NCI-H460 (cell line): ENCODE results near the gene PLOD1. TPM values are rescaled to one million over a fixed set of nuclear protein-coding genes. Genes with fewer than 3 reads are reported as not detected.
"Not testable (repeated sequence)": the region's sequence is repeated elsewhere in the genome, so short reads cannot be mapped to it uniquely, and the experiment has no call there.

ENCODE experiments used
- DNase-seq: peaks from one replicate; pipeline ENCODE4 v3.0.0-alpha.2; 2016; ENCODE audit warnings: low read depth; ENCODE audit errors: extremely low read depth
- total RNA-seq: library from RNA; depleted of rRNA; stranded (reverse); fragments of >200 nt; shearing (Covaris generic); gene quantifications from 2 replicates; pipeline ENCODE4 v1.2.3, GENCODE V29; 2014

Gene PLOD1
- total RNA-seq, 1 experiment from 2014 or later, result 69.1 TPM

DNA sequence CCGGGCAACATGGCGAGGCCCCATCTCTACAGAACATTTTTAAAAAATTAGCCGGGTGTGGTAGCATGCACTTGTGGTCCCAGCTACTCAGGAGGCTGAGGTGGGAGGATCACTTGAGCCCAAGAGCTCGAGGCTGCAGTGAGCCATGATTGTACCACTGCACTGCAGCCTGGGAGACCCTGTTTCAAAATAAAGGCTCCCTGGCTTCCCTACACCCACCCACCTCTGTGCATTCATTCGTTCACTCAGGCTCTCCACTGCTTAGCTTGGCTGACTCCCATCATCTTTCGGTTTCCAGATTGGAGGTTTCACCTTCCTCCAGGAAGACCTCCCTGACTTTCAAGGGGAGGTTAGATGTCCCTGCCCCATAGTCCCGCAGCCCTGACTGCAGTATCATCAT is 22.5 kb upstream of the PLOD1 start:
- DNase-seq, result no peak

- not testable (repeated sequence) for DNase-seq
Observed at GRCh38 chr1:11912482-11913216, 21.9 kb upstream of the PLOD1 start.

DNA sequence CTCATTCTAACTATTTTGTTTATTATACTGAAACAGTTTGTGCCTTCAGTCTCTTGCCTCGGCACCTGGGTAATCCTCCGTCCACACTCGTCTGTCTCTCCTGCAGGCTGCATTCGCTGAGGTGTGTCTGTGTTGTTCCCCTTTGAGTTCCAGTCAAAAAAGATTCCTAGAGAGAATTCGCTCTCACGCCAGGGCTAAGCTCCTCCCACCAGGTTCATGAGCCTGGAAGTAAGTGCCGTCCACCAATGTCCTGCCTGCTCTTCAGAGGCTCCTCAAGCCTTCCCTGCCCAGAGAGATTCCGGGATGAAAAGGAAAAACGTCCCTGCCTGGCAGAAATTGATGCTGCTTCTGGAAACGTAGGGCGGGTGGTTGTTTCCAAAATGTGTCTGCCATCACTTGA is 21.2 kb upstream of the PLOD1 start:
- DNase-seq, result no peak

- no peak for DNase-seq
Observed at GRCh38 chr1:11914024-11914423, 20.5 kb upstream of the PLOD1 start.

DNA sequence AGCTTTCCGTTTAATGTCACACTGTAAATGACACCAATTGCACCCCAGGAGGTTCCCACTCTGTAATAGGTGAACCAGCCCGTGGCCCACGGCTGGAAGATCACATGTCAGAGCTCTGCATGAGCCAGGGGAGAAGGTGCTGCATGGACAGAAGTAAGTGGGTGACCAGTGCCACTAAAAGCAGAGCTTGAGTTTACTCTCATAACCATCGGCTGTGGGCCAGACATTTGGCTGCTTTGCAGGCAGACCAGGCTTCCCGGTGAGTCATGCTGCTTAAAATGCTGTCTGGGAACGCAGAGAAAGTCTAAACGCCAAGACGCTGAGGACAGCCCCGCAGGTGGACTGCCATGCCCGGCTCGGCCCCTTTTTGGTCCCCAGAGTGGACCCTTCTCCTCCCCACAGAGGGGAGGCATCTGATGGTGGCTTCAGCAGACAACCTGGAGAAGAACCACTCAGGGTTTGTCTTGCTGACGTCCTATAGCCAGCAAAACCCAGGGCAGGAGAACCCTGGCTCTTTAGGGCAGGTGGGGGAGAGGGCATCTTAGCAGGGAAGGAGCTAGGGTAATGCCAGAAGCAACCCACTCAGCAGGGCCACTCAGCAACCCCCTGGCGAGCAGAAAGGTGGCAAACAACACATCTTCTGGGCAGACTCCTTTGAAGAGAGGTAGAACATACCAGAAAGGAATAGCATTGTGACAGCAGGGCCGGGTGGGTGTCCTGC is 15.6 kb upstream of the PLOD1 start:
- DNase-seq, result no peak

DNA sequence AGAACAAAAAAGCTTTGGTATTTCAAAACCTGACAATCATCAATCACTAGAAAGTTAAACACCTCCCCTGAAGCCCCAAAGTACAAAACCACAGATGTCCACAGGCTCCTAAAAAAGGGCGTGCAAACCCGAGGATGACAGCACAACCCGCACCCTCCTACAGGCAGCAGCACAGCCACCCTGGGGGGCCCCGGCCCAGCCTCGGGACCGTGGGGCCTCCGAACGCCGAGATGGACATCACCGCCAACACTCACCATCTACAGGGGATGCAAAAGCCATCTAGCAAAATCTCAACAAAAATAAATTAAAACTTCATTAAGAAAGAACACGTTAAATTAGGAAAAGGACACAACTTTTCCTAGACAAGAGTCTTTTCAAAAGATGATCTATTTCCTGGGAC is 14.9 kb upstream of the PLOD1 start:
- DNase-seq, result no peak

GRCh38 chr1:11920239-11920903 is 14.1 kb upstream of the PLOD1 start:
- DNase-seq, result no peak

DNA sequence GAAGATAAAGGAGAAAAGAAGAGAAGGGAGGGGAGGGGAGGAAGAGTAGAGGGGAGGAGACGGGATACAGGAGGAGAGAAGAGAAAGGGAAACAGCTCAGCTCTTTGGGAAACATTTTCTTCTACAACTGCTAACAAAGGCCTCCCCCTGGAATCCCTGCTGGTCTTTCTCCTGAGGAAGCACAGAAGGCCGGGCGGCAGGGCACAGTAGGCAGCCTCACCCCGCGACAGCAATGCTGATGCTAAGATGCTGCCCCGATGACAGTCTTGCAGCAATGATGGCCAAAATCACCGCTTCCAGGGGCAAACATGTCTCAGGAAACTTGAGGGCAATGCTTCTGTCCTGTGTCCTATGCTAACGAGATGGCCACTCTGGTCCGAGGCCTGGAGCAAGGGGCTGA is 13.5 kb upstream of the PLOD1 start:
- DNase-seq, result no peak

- DNase-seq, result no peak
Observed at GRCh38 chr1:11923069-11923826, 11.3 kb upstream of the PLOD1 start.

DNA sequence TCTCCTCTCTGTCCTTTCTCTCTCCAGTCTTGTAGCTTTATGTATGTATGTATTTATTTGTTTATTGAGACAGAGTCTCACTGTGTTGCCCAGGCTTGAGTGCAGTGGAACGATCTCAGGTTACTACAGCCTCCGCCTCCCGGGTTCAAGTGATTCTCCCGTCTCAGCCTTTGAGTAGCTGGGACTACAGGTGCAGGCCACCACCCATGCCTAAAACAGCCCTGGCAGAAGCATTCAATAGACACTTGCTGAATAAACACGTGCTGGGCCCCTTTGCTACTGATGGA is 10.7 kb upstream of the PLOD1 start:
- no peak for DNase-seq

GRCh38 chr1:11924334-11925195 is 10.0 kb upstream of the PLOD1 start:
- DNase-seq, result no peak

- not testable (repeated sequence) for DNase-seq
Observed at GRCh38 chr1:11925196-11925937, 9.2 kb upstream of the PLOD1 start.

DNA sequence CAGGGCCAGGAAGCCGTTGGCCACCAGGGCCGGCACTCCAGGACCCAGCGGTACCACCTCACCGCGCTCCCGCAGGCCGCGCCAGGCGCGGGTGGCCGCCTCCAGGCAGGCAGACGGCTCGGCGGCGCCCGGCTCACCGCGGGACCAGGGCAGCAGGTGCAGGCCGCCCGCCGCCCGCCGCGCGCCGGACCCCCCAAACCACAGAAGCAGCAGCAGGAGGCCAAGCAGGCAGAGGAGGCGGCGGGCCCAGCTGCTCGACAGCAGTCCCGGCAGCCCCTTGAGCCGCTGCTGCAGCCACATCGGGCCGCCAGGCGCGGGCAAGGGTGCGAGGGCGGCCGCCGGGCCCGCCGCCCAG is 8.6 kb upstream of the PLOD1 start:
- DNase-seq, result no peak

DNA sequence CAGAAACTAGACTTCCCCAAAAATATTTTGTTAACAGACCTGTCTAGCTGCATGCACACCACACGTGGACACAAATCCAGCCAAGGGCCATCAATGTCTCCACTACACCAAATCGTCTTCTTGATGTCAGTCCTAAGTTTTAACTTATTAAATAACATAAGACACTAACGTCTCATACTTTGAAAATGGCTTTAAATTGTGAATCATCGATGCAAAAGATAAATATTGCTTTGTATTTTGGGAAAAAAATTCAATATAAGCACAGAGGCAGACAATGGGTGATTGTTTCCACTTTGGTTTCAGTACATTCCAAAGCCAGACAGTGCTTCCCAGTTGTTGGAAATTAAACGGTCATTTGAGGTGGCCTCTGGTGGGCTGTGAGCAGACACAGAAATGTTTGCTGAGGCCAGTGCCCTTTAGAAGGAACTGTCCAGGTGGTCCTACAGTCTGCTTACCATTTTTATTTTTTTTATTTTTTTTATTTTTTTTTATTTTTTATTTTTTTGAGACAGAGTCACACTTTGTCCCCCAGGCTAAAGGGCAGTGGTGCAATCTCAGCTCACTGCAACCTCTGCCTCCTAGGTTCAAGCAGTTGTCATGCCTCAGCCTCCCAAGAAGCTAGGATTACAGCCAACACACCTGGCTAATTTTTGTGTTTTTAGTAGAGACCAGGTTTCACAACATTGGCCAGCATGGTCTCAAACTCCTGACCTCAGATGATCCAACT is 6.5 kb upstream of the PLOD1 start:
- no peak for DNase-seq

- peak; percentile 25 for DNase-seq
Observed at GRCh38 chr1:11929849-11930248, 4.7 kb upstream of the PLOD1 start.

DNA sequence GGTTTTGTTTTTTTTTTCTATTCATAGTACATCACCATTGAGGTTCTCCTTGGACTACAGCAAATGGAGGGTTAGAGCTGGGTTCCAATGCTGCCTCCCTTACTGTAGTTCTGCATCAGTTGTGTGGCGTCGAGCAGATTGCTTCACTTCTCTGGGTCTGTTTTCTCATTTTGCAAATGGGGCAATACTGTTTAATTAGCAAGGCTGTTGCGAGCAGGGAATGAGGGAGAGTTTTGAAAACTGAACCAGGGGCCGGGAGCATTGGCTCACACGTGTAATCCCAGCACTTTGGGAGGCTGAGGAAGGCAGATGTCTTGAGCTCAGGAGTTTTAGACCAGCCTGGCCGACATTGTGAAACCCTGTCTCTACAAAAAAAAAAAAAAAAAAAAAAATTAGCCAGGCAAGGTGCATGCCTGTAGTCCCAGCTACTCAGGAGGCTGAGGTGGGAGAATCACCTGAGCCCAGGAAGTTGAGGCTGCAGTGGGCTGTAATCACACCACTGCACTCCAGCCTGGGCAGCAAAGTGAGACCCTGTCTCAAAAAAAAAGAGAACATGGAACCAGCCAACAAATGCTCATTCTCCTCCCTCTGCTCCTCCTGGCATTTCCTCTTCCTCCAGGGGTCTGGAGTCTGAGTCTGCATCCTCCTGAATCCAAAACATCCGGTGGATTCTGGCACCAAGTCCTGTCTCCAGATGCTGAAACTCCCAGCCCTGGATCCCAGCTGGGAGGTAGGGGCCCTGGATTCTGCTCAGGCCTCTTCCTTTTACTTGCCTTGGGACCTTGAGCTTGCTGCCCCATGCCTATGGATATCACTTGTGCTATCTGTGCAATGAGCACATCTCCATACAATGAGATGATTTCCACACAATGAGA is 3.7 kb upstream of the PLOD1 start:
- DNase-seq, result no peak

DNA sequence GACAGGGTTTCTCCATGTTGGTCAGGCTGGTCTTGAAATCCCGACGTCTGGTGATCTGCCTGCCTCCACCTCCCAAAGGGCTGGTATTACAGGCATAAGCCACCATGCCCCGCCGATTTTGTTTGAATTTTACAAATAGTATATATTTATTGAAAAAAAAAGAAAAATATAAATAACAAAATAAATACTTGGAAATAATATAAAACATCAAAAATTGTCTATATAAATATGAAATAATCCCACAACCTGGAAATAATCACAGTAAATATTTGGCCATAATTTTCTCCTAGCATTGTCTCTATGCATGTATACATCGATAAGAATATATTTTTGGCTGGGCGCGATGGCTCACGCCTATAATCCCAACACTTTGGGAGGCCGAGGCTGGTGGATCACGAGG is 2.7 kb upstream of the PLOD1 start:
- no peak for DNase-seq

GRCh38 chr1:11935057-11935412 is 518 bp downstream of the PLOD1 start:
- no peak for DNase-seq
